ENCODE measurements around the gene CLK3. TPM values are rescaled to one million over a fixed set of nuclear protein-coding genes. Genes with fewer than 3 reads are reported as not detected.

CLK3 gene
- total RNA-seq, 1 donor from 2014 or later = 53.1 TPM

GRCh38 chr15:74664028-74664616 lies 48.5 kb downstream of the CLK3 start:
- Histone ChIP-seq H3K4me1 (peaks cover 31% of the 10 kb centered on the region), H3K27ac (replicated peaks) (peak overlapping the region; percentile 81), H3K9me3 (replicated peaks) (no peaks in the 10 kb centered on the region), H3K27me3 (ENCODE audit: low read depth) (no peaks in the 10 kb centered on the region), H3K4me3 (no peak overlapping the region), H3K36me3 (peaks cover 14% of the 10 kb centered on the region)
- TF ChIP-seq, protein P1, sequence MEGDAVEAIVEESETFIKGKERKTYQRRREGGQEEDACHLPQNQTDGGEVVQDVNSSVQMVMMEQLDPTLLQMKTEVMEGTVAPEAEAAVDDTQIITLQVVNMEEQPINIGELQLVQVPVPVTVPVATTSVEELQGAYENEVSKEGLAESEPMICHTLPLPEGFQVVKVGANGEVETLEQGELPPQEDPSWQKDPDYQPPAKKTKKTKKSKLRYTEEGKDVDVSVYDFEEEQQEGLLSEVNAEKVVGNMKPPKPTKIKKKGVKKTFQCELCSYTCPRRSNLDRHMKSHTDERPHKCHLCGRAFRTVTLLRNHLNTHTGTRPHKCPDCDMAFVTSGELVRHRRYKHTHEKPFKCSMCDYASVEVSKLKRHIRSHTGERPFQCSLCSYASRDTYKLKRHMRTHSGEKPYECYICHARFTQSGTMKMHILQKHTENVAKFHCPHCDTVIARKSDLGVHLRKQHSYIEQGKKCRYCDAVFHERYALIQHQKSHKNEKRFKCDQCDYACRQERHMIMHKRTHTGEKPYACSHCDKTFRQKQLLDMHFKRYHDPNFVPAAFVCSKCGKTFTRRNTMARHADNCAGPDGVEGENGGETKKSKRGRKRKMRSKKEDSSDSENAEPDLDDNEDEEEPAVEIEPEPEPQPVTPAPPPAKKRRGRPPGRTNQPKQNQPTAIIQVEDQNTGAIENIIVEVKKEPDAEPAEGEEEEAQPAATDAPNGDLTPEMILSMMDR (IDR thresholded peaks at IDR 0.05; ENCODE audit: borderline replicate concordance) = no peak
- peak; percentile 36 for DNase-seq
- intact Hi-C loops (cut with micrococcal nuclease) = no loop called here

GRCh38 chr15:74664670-74665069 lies 49.0 kb downstream of the CLK3 start:
- intact Hi-C loops (cut with micrococcal nuclease) = no loop called here
- H3K9me3 ChIP-seq (replicated peaks) = no peaks in the 10 kb centered on the region
- peaks cover 31% of the 10 kb centered on the region for H3K4me1 ChIP-seq
- peaks cover 14% of the 10 kb centered on the region for H3K36me3 ChIP-seq
- no peaks in the 10 kb centered on the region for H3K27me3 ChIP-seq (ENCODE audit: low read depth)
- H3K4me3 ChIP-seq = no peak overlapping the region
- TF ChIP-seq, protein P1 (IDR thresholded peaks at IDR 0.05; ENCODE audit: borderline replicate concordance) = no peak
- H3K27ac ChIP-seq (replicated peaks) = peak overlapping the region; percentile 81
- no peak for DNase-seq

DNA sequence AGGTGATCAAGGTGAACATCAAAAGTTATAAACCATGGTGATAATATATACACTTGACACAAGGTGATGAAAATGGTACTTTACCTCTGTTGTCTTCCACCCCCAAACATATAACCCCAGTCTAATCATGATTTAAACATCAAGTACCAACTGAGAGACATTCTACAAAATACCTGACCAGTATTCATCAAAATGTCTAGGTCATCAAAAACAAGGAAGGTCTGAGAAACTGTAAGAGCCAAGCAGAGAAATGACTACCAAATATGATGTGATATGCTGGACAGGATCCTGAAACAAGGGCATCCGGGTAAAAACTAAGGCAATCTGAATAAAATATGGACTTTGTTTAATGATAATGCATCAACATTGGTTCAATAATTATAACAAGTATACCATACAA lies 52.3 kb downstream of the CLK3 start:
- H3K27me3 ChIP-seq (ENCODE audit: low read depth) = no peaks in the 10 kb centered on the region
- no peak overlapping the region for H3K27ac ChIP-seq (replicated peaks)
- peaks cover 21% of the 10 kb centered on the region for H3K4me1 ChIP-seq
- peaks cover 43% of the 10 kb centered on the region for H3K36me3 ChIP-seq
- intact Hi-C loops (cut with micrococcal nuclease) = no loop called here
- H3K4me3 ChIP-seq = no peak overlapping the region
- no peak for DNase-seq
- H3K9me3 ChIP-seq (replicated peaks) = no peaks in the 10 kb centered on the region
- TF ChIP-seq, protein P1 (IDR thresholded peaks at IDR 0.05; ENCODE audit: borderline replicate concordance) = no peak

GRCh38 chr15:74669627-74670026 lies 54.0 kb downstream of the CLK3 start:
- Histone ChIP-seq H3K27ac (replicated peaks) (no peak overlapping the region), H3K4me1 (peaks cover 4% of the 10 kb centered on the region), H3K4me3 (no peak overlapping the region), H3K36me3 (peaks cover 59% of the 10 kb centered on the region), H3K27me3 (ENCODE audit: low read depth) (no peaks in the 10 kb centered on the region), H3K9me3 (replicated peaks) (no peaks in the 10 kb centered on the region)
- TF ChIP-seq, protein P1 (IDR thresholded peaks at IDR 0.05; ENCODE audit: borderline replicate concordance) = no peak
- intact Hi-C loops (cut with micrococcal nuclease) = no loop called here
- DNase-seq = no peak

DNA sequence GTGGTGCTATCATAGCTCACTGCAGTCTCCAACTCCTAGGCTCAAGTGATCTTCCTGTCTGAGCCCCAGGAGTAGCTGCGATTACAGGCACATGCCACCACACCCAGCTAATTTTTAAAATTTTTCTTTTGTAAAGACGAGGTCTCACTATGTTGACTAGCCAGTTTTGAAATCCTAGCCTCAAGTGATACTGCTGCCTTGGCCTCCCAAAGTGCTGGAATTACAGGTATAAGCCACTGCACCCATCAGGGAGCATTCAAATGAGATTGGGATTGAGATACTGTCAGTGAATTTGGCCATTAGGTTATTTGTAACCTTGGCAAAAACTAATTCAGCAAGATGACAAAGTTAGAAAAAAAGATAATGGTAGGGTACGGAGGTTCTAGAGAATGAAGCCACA lies 58.5 kb downstream of the CLK3 start:
- Histone ChIP-seq H3K27me3 (ENCODE audit: low read depth) (no peaks in the 10 kb centered on the region), H3K4me3 (no peak overlapping the region), H3K27ac (replicated peaks) (no peak overlapping the region), H3K4me1 (no peaks in the 10 kb centered on the region), H3K36me3 (peaks cover 47% of the 10 kb centered on the region), H3K9me3 (replicated peaks) (no peaks in the 10 kb centered on the region)
- TF ChIP-seq, protein P1 (IDR thresholded peaks at IDR 0.05; ENCODE audit: borderline replicate concordance) = no peak
- no peak for DNase-seq
- intact Hi-C loops (cut with micrococcal nuclease) = no loop called here
